H1 (cell line): Measurements from ENCODE around the gene SIX4. TPM values are rescaled to one million over a fixed set of nuclear protein-coding genes. Genes with fewer than 3 reads are reported as not detected.

Experiments used
- CTCF ChIA-PET: fragments of 300-600 bp; sonication (Branson Sonifier 250); formaldehyde crosslinking; loops from one replicate; lab custom pipeline; 2021; ENCODE audit not compliant: partially characterized antibody; lab: Charles Lee
- POLR2A ChIA-PET: fragments of 300-600 bp; sonication (Branson Sonifier 250); formaldehyde crosslinking; loops from one replicate; lab custom pipeline; 2021; ENCODE audit warnings: inconsistent platforms; ENCODE audit not compliant: partially characterized antibody; lab: Charles Lee
- DNase-seq, 2 experiments: peaks; one replicate each; pipeline versions ENCODE4 v3.0.0 to v3.0.0-alpha.2; 2010 to 2022; ENCODE audit warnings: low spot score in 2 of 2, low read depth in 1 of 2, mixed read lengths in 1 of 2
- FAIRE-seq: peaks from 2 replicates; lab custom pipeline; 2011; peaks lifted over from hg19 to GRCh38; lab: Jason Lieb, UNC
- H2AFZ ChIP-seq: 2 replicates; pipeline ENCODE4 v1.8.1; 2012; ENCODE audit warnings: low read length, inconsistent platforms
- H2AK5ac ChIP-seq: 2 replicates; pipeline ENCODE4 v1.6.1; 2013; ENCODE audit warnings: low read depth, low read length
- H2BK120ac ChIP-seq: replicated peaks from 2 replicates; pipeline ENCODE3; 2013; ENCODE audit warnings: low read depth, low read length, inconsistent platforms
- H2BK12ac ChIP-seq: 2 replicates; pipeline ENCODE4 v1.6.1; 2013; ENCODE audit warnings: low read depth, low read length
- H2BK15ac ChIP-seq: 2 replicates; pipeline ENCODE4 v1.6.1; 2013; ENCODE audit warnings: low read length
- H2BK20ac ChIP-seq: 2 replicates; pipeline ENCODE4 v1.6.1; 2013; ENCODE audit warnings: low read length
- H2BK5ac ChIP-seq: 2 replicates; pipeline ENCODE4 v1.6.1; 2013; ENCODE audit warnings: low read depth, low read length
- H3K14ac ChIP-seq: 2 replicates; pipeline ENCODE4 v1.6.1; 2013; ENCODE audit warnings: inconsistent platforms; ENCODE audit not compliant: insufficient read length
- H3K18ac ChIP-seq: 2 replicates; pipeline ENCODE4 v1.6.1; 2013; ENCODE audit warnings: low read length; ENCODE audit errors: extremely low read depth
- H3K23ac ChIP-seq: 2 replicates; pipeline ENCODE4 v1.6.1; 2013; ENCODE audit warnings: inconsistent platforms; ENCODE audit not compliant: insufficient read length
- H3K23me2 ChIP-seq: 2 replicates; pipeline ENCODE4 v1.6.1; 2013; ENCODE audit warnings: low read depth, low read length
- H3K27ac ChIP-seq: 2 replicates; pipeline ENCODE4 v1.6.1; 2011; ENCODE audit warnings: low read depth, low read length, inconsistent platforms
- H3K27me3 ChIP-seq, 4 experiments: replicated peaks in 1 of 4; 1 replicate in 1 of 4; 2 replicates in 3 of 4; pipeline versions ENCODE4 v1.6.1 to v1.8.1; 2011 to 2013; ENCODE audit warnings: low read length in 3 of 4, mild to moderate bottlenecking in 3 of 4, inconsistent platforms in 2 of 4, mixed read lengths in 2 of 4, moderate library complexity in 1 of 4; ENCODE audit not compliant: control insufficient read depth in 3 of 4, insufficient read depth in 3 of 4; ENCODE audit errors: extremely low read depth in 1 of 4
- H3K36me3 ChIP-seq, 4 experiments: 2 replicates each; pipeline versions ENCODE4 v1.6.1 to v1.8.1; 2011 to 2013; ENCODE audit warnings: mild to moderate bottlenecking in 4 of 4, low read length in 3 of 4, moderate library complexity in 2 of 4, control low read depth in 1 of 4, inconsistent platforms in 1 of 4; ENCODE audit not compliant: insufficient read depth in 4 of 4, control insufficient read depth in 2 of 4
- H3K4ac ChIP-seq: replicated peaks from 2 replicates; pipeline ENCODE3; 2013; ENCODE audit warnings: low read length, low read depth, mixed read lengths, inconsistent platforms; ENCODE audit not compliant: insufficient read length
- H3K4me1 ChIP-seq, 4 experiments: replicated peaks in 1 of 4; 1 replicate in 1 of 4; 2 replicates in 3 of 4; pipeline versions ENCODE4 v1.6.1 to v1.8.1; 2011 to 2013; ENCODE audit warnings: low read length in 3 of 4, inconsistent platforms in 2 of 4, mixed read lengths in 1 of 4; ENCODE audit not compliant: insufficient read depth in 4 of 4, control insufficient read depth in 3 of 4
- H3K4me2 ChIP-seq, 2 experiments: 2 replicates each; pipeline versions ENCODE4 v1.6.1 to v1.8.1; 2011 to 2013; ENCODE audit warnings: low read depth in 2 of 2, low read length in 2 of 2, control low read depth in 1 of 2, inconsistent platforms in 1 of 2, mild to moderate bottlenecking in 1 of 2; ENCODE audit not compliant: insufficient read depth in 1 of 2
- H3K4me3 ChIP-seq, 4 experiments: fragments of 200-600, 300-600 bp in 1 of 4; sonication (generic), shearing (Covaris generic), sonication (Bioruptor Twin) in 1 of 4; 2 replicates each; pipeline versions ENCODE4 v1.5.1 to v1.8.1; 2011 to 2016; ENCODE audit warnings: low read length in 4 of 4, low read depth in 3 of 4, control low read depth in 2 of 4, inconsistent platforms in 2 of 4, mild to moderate bottlenecking in 2 of 4, mixed read lengths in 1 of 4, moderate library complexity in 1 of 4; ENCODE audit not compliant: insufficient read depth in 2 of 4; ENCODE audit errors: extremely low read depth in 1 of 4
- H3K56ac ChIP-seq: replicated peaks from 2 replicates; pipeline ENCODE3; 2013; ENCODE audit warnings: low read depth, mild to moderate bottlenecking, mixed read lengths, low read length, inconsistent platforms; ENCODE audit not compliant: insufficient read length
- H3K79me1 ChIP-seq: 2 replicates; pipeline ENCODE4 v1.6.1; 2013; ENCODE audit warnings: low read depth, low read length, control low read depth
- H3K79me2 ChIP-seq, 2 experiments: 2 replicates each; pipeline versions ENCODE4 v1.6.1 to v1.8.1; 2012 to 2013; ENCODE audit warnings: low read length in 2 of 2, mild to moderate bottlenecking in 2 of 2, inconsistent platforms in 1 of 2; ENCODE audit not compliant: insufficient read depth in 2 of 2, control insufficient read depth in 1 of 2
- H3K9ac ChIP-seq, 4 experiments: replicated peaks in 1 of 4; 1 replicate in 1 of 4; 2 replicates in 3 of 4; pipeline versions ENCODE4 v1.6.1 to v1.8.1; 2011 to 2013; ENCODE audit warnings: low read depth in 3 of 4, low read length in 3 of 4, control low read depth in 2 of 4, mild to moderate bottlenecking in 2 of 4, moderate library complexity in 2 of 4, inconsistent platforms in 1 of 4; ENCODE audit errors: extremely low read depth in 1 of 4
- H3K9me3 ChIP-seq, 2 experiments: 2 replicates each; pipeline versions ENCODE4 v1.6.1 to v1.8.1; 2012 to 2013; ENCODE audit warnings: mild to moderate bottlenecking in 2 of 2, moderate library complexity in 2 of 2, control low read depth in 1 of 2, inconsistent platforms in 1 of 2, low read depth in 1 of 2, low read length in 1 of 2, mixed read lengths in 1 of 2; ENCODE audit not compliant: insufficient read depth in 2 of 2
- H4K20me1 ChIP-seq, 2 experiments: replicated peaks in 1 of 2; 2 replicates each; pipeline versions ENCODE3 to v1.8.1; 2011 to 2013; ENCODE audit warnings: inconsistent platforms in 2 of 2, low read length in 2 of 2, mild to moderate bottlenecking in 1 of 2; ENCODE audit not compliant: insufficient read depth in 2 of 2, control insufficient read depth in 1 of 2
- H4K5ac ChIP-seq: 2 replicates; pipeline ENCODE4 v1.6.1; 2013; ENCODE audit warnings: low read length, low read depth, mixed read lengths, inconsistent platforms; ENCODE audit not compliant: insufficient read length
- H4K8ac ChIP-seq: 2 replicates; pipeline ENCODE4 v1.8.0; 2013; ENCODE audit warnings: mild to moderate bottlenecking, moderate library complexity, low read length, inconsistent platforms; ENCODE audit not compliant: insufficient read depth; ENCODE audit errors: extremely low read depth
- H4K91ac ChIP-seq: replicated peaks from 2 replicates; pipeline ENCODE3; 2013; ENCODE audit warnings: low read length, mixed read lengths, inconsistent platforms; ENCODE audit not compliant: insufficient read length
- GABPA ChIP-seq: IDR thresholded peaks from 2 replicates; pipeline ENCODE4 v1.6.1; 2011; ENCODE audit warnings: mild to moderate bottlenecking, low read length, moderate library complexity, borderline replicate concordance; ENCODE audit not compliant: insufficient read depth
- HDAC2 ChIP-seq, 2 experiments: fragments of 300-600 bp in 1 of 2; sonication (generic) in 1 of 2; IDR thresholded peaks; 2 replicates each; pipeline ENCODE4 v1.6.1; 2011 to 2012; ENCODE audit warnings: low read depth in 2 of 2, low read length in 2 of 2, mild to moderate bottlenecking in 2 of 2, moderate library complexity in 2 of 2, borderline replicate concordance in 1 of 2, inconsistent platforms in 1 of 2
- WGBS, 2 experiments: shearing (Covaris generic) in 1 of 2; methylation state at CpG; one replicate each; pipeline versions ENCODE4 v1.1.6 to v1.1.7; 2013 to 2015; ENCODE audit warnings: low lambda C conversion rate in 2 of 2, mixed read lengths in 2 of 2, inconsistent platforms in 1 of 2, low coverage in 1 of 2, missing lambda C conversion rate in 1 of 2; ENCODE audit not compliant: insufficient replicate concordance in 2 of 2, insufficient coverage in 1 of 2, insufficient read length in 1 of 2; ENCODE audit errors: extremely low coverage in 1 of 2, missing lambda C conversion rate in 1 of 2; 5-methylcytosine and 5-hydroxymethylcytosine counted together
- polyA plus RNA-seq, 7 experiments: library from polyadenylated mRNA; depleted of rRNA in 3 of 7; stranded (reverse) in 5 of 7; unstranded in 2 of 7; fragments of >200 nt in 5 of 7; fragments of 200-250 nt in 2 of 7; gene quantifications; 1 replicate in 5 of 7; 2 replicates in 1 of 7; 4 replicates in 1 of 7; pipeline versions ENCODE4 v1.2.1 to v1.2.3, GENCODE V29; 2011 to 2013; ENCODE audit warnings: missing spikeins in 2 of 7, mixed read lengths in 2 of 7
- total RNA-seq: library from RNA; stranded (reverse); fragmentation: NEBNext Ultra II Directional; extraction: Animal tissue kit (Norgen Biotek cat#: 25700); gene quantifications from 2 replicates; pipeline ENCODE4 v1.2.1, GENCODE V29; 2021
- TF ChIP-seq, protein P1 (sequence below), 3 experiments: IDR thresholded peaks; 1 replicate in 2 of 3; 2 replicates in 1 of 3; pipeline versions ENCODE4 v1.5.1 to v1.6.1; 2011; ENCODE audit warnings: low read length in 3 of 3, mild to moderate bottlenecking in 3 of 3, inconsistent platforms in 2 of 3, low read depth in 1 of 3, moderate library complexity in 1 of 3; ENCODE audit not compliant: insufficient read depth in 1 of 3; ENCODE audit errors: control extremely low read depth in 1 of 3

SIX4 gene
- total and polyA plus RNA-seq, 2 of the 8 experiments (the other 6 are each of a cell fraction or from before 2014, with no cell fraction given): 9.0 to 38.9 TPM

DNA sequence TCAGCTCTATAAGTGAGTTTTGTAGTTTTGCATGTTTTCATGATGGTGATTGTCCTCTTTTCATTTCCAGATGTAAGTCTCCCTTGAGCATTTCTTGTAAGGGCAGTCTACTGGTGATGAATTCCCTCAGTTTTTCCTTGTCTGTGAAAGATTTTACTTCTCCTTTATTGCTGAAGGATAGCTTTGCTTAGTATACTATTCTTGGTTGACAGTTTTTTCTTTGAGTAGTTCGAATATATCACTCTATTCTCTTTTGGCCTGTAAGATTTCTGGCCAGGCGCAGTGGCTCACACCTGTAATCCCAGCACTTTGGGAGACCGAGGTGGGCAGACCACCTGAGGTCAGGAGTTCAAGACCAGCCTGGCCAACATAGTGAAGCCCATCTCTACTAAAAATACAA, 23.6 kb downstream of the SIX4 start:
- Histone ChIP-seq H3K4me1 (no peaks in the 10 kb centered on the region), H3K4me2 (no peak overlapping the region), H2AFZ (no peak overlapping the region), H3K9ac (no peak overlapping the region), H2BK120ac (no peak overlapping the region), H4K91ac (no peak overlapping the region), H3K4me3 (no peak overlapping the region), H3K14ac (no peak overlapping the region), H4K5ac (no peak overlapping the region), H3K23me2 (no peaks in the 10 kb centered on the region), H3K36me3 (no peaks in the 10 kb centered on the region), H2BK20ac (no peak overlapping the region), H3K9me3 (peaks cover 0 to 5% of the 10 kb centered on the region in 2 experiments; a peak in 2 of 4 replicates), H3K27ac (no peak overlapping the region), H2BK15ac (no peak overlapping the region), H3K27me3 (no peaks in the 10 kb centered on the region)
- POLR2A ChIA-PET: no interaction called here
- CTCF ChIA-PET: interaction anchor here (1.0 kb wide), 1 partner anchor 59 kb away, joined by 3 read pairs; no protein-coding TSS in a partner anchor
- DNase-seq: no peak
- TF ChIP-seq, protein P1, sequence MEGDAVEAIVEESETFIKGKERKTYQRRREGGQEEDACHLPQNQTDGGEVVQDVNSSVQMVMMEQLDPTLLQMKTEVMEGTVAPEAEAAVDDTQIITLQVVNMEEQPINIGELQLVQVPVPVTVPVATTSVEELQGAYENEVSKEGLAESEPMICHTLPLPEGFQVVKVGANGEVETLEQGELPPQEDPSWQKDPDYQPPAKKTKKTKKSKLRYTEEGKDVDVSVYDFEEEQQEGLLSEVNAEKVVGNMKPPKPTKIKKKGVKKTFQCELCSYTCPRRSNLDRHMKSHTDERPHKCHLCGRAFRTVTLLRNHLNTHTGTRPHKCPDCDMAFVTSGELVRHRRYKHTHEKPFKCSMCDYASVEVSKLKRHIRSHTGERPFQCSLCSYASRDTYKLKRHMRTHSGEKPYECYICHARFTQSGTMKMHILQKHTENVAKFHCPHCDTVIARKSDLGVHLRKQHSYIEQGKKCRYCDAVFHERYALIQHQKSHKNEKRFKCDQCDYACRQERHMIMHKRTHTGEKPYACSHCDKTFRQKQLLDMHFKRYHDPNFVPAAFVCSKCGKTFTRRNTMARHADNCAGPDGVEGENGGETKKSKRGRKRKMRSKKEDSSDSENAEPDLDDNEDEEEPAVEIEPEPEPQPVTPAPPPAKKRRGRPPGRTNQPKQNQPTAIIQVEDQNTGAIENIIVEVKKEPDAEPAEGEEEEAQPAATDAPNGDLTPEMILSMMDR (IDR thresholded peaks at IDR 0.05; ENCODE audit: control extremely low read depth in 1 of 3, insufficient read depth in 1 of 3, low read depth in 1 of 3, low read length in 3 of 3): no peak
- no peak for TF ChIP-seq GABPA
- no peak for TF ChIP-seq HDAC2 (IDR thresholded peaks at IDR 0.05; ENCODE audit: borderline replicate concordance in 1 of 2, low read depth in 2 of 2, low read length in 2 of 2)
- TF ChIP-seq, all 59 proteins: peak for 0
- Histone ChIP-seq H2BK12ac (no peak overlapping the region), H2BK5ac (no peak overlapping the region), H2AK5ac (no peak overlapping the region), H3K4ac (no peak overlapping the region), H3K79me2 (no peaks in the 10 kb centered on the region), H4K20me1 (no peaks in the 10 kb centered on the region), H3K23ac (no peak overlapping the region), H4K8ac (no peak overlapping the region), H3K18ac (no peak overlapping the region), H3K79me1 (no peaks in the 10 kb centered on the region), H3K56ac (no peak overlapping the region)
- no peak for FAIRE-seq
- whole genome bisulfite sequencing, 2 experiments: 97% methylated on average over 3 of the region's 3 CpGs; no CpG with 5 or more reads in 1 of the 2 experiments
